Endothelial cell of umbilical vein (primary cell): Measurements from ENCODE around the gene PTGES2. TPM values are rescaled to one million over a fixed set of nuclear protein-coding genes. Genes with fewer than 3 reads are reported as not detected.

ENCODE experiments used
- BruUV-seq: library from RNA; stranded (reverse); fragments of 400-500 nt; replicated peaks from 2 replicates; lab custom pipeline; 2021; lab: Mats Ljungman, UMichigan
- CTCF ChIA-PET: fragments of 300-600, 350-600 bp; sonication (Branson Sonifier 250); formaldehyde crosslinking; loops from one replicate; lab custom pipeline; 2021; ENCODE audit warnings: antibody characterized with exemption, inconsistent platforms; lab: Charles Lee
- POLR2A ChIA-PET: fragments of 300-600, 350-600 bp; sonication (Branson Sonifier 250); formaldehyde crosslinking; loops from one replicate; lab custom pipeline; 2021; ENCODE audit warnings: antibody characterized with exemption, inconsistent platforms; lab: Charles Lee
- DNase-seq: peaks from one replicate; pipeline ENCODE4 v3.0.0-alpha.2; 2011; ENCODE audit warnings: low read depth, low spot score
- FAIRE-seq: peaks from 2 replicates; lab custom pipeline; 2011; peaks lifted over from hg19 to GRCh38; lab: Jason Lieb, UNC
- H2AFZ ChIP-seq: 2 replicates; pipeline ENCODE4 v1.6.0; 2012; ENCODE audit warnings: low read depth, low read length, control low read depth, inconsistent platforms
- H3K27ac ChIP-seq: 2 replicates; pipeline ENCODE4 v1.5.1; 2011; ENCODE audit warnings: low read depth, mild to moderate bottlenecking, control low read depth, low read length, moderate library complexity; ENCODE audit not compliant: insufficient read depth
- H3K27me3 ChIP-seq, 2 experiments: 2 replicates each; pipeline versions ENCODE4 v1.6.0 to v1.6.1; 2011; ENCODE audit warnings: low read length in 2 of 2, mixed read lengths in 1 of 2; ENCODE audit not compliant: control insufficient read depth in 2 of 2, insufficient read depth in 2 of 2
- H3K36me3 ChIP-seq, 2 experiments: 2 replicates in 1 of 2; 3 replicates in 1 of 2; pipeline ENCODE4 v1.5.1; 2011; ENCODE audit warnings: low read length in 2 of 2, mild to moderate bottlenecking in 1 of 2, moderate library complexity in 1 of 2; ENCODE audit not compliant: control insufficient read depth in 2 of 2, insufficient read depth in 2 of 2; ENCODE audit errors: extremely low read depth in 1 of 2
- H3K4me1 ChIP-seq: 3 replicates; pipeline ENCODE4 v1.5.1; 2011; ENCODE audit warnings: mild to moderate bottlenecking, low read length; ENCODE audit not compliant: control insufficient read depth, insufficient read depth; ENCODE audit errors: extremely low read depth
- H3K4me2 ChIP-seq: 2 replicates; pipeline ENCODE4 v1.6.1; 2011; ENCODE audit warnings: low read length, control low read depth, mixed read lengths; ENCODE audit not compliant: insufficient read depth
- H3K4me3 ChIP-seq, 3 experiments: fragments of 200-600 bp in 1 of 3; sonication (generic), shearing (Covaris generic) in 1 of 3; replicated peaks in 1 of 3; 2 replicates each; pipeline ENCODE4 v1.5.1; 2011 to 2016; ENCODE audit warnings: control low read depth in 3 of 3, low read length in 3 of 3, mild to moderate bottlenecking in 2 of 3, inconsistent platforms in 1 of 3, low read depth in 1 of 3, moderate library complexity in 1 of 3; ENCODE audit not compliant: insufficient read depth in 1 of 3
- H3K79me2 ChIP-seq: 2 replicates; pipeline ENCODE4 v1.6.0; 2012; ENCODE audit warnings: low read length, inconsistent platforms; ENCODE audit not compliant: control insufficient read depth, insufficient read depth
- H3K9ac ChIP-seq: replicated peaks from 2 replicates; pipeline ENCODE3; 2011; ENCODE audit warnings: low read length, control low read depth; ENCODE audit not compliant: insufficient read depth; ENCODE audit errors: extremely low read depth
- H3K9me1 ChIP-seq: replicated peaks from 3 replicates; pipeline ENCODE4 v1.6.0; 2011; ENCODE audit warnings: mild to moderate bottlenecking, low read length; ENCODE audit not compliant: control insufficient read depth, insufficient read depth; ENCODE audit errors: extremely low read depth
- H3K9me3 ChIP-seq: replicated peaks from 2 replicates; pipeline ENCODE4 v1.5.1; 2012; ENCODE audit warnings: low read length, inconsistent platforms; ENCODE audit not compliant: control insufficient read depth, insufficient read depth
- H4K20me1 ChIP-seq: replicated peaks from 2 replicates; pipeline ENCODE3; 2011; ENCODE audit warnings: mild to moderate bottlenecking, low read length; ENCODE audit not compliant: control insufficient read depth, insufficient read depth; ENCODE audit errors: extremely low read depth
- EZH2 ChIP-seq: IDR thresholded peaks from 2 replicates; pipeline ENCODE4 v1.6.1; 2012; ENCODE audit warnings: borderline replicate concordance, low read depth, mild to moderate bottlenecking, moderate library complexity, low read length, inconsistent platforms; ENCODE audit not compliant: severe bottlenecking
- FOS ChIP-seq: IDR thresholded peaks from 2 replicates; pipeline ENCODE4 v1.6.1; 2011; ENCODE audit warnings: mild to moderate bottlenecking, low read length, moderate library complexity, borderline replicate concordance; ENCODE audit not compliant: insufficient read depth
- GATA2 ChIP-seq: IDR thresholded peaks from 2 replicates; pipeline ENCODE4 v1.7.0; 2011; ENCODE audit warnings: low read depth, mild to moderate bottlenecking, moderate library complexity, mixed read lengths, low read length; ENCODE audit not compliant: insufficient read length, insufficient read depth
- JUN ChIP-seq: IDR thresholded peaks from 2 replicates; pipeline ENCODE4 v1.6.1; 2011; ENCODE audit warnings: borderline replicate concordance, low read depth; ENCODE audit not compliant: insufficient read length, insufficient read depth
- MYC ChIP-seq: IDR thresholded peaks from one replicate; pipeline ENCODE4 v1.6.1; 2011; ENCODE audit warnings: mild to moderate bottlenecking, low read depth, low read length
- POLR2A ChIP-seq: IDR thresholded peaks from 2 replicates; pipeline ENCODE4 v1.6.1; 2012; ENCODE audit warnings: low read depth, mild to moderate bottlenecking, control low read depth, low read length
- POLR2AphosphoS5 ChIP-seq: IDR thresholded peaks from 2 replicates; pipeline ENCODE4 v1.6.1; 2012; ENCODE audit warnings: low read depth, mild to moderate bottlenecking, control low read depth, low read length, moderate library complexity; ENCODE audit not compliant: insufficient read depth
- dilution Hi-C: fragments of 300-500 bp; cut with MboI; formaldehyde crosslinking; loops from one replicate; pipeline ENCODE4 v1.15.0; 2019; ENCODE audit warnings: low sequenced_read_pairs; ENCODE audit not compliant: extremely low pct_ligation_motif_present
- intact Hi-C: fragments of 100-400 bp; cut with micrococcal nuclease; formaldehyde crosslinking; loops from one replicate; pipeline ENCODE4 v1.10.0; 2022
- polyA plus RNA-seq, 4 experiments: library from polyadenylated mRNA; depleted of rRNA in 3 of 4; stranded (reverse) in 3 of 4; unstranded in 1 of 4; fragments of >200 nt; gene quantifications; 2 replicates each; pipeline versions ENCODE4 v1.2.1 to v1.2.3, GENCODE V29; 2011 to 2012; ENCODE audit warnings: missing spikeins in 1 of 4
- total RNA-seq: library from RNA; stranded (reverse); gene quantifications from 2 replicates; pipeline ENCODE4 v1.2.3, GENCODE V29; 2021
- TF ChIP-seq, protein P1 (sequence below): IDR thresholded peaks from 2 replicates; pipeline ENCODE4 v1.6.1; 2011; ENCODE audit not compliant: insufficient read depth, insufficient read length
- TF ChIP-seq, protein P2 (sequence below), 2 donors: IDR thresholded peaks; 1 replicate in 1 of 2; 2 replicates in 1 of 2; pipeline ENCODE4 v1.5.1; 2011; ENCODE audit warnings: low read length in 2 of 2, mild to moderate bottlenecking in 2 of 2, moderate library complexity in 2 of 2, control low read depth in 1 of 2, inconsistent platforms in 1 of 2, low read depth in 1 of 2; ENCODE audit not compliant: insufficient read depth in 1 of 2; ENCODE audit errors: extremely low read depth in 1 of 2

The PTGES2 gene
- total and polyA plus RNA-seq, 2 donors (not counting 3 experiments of a cell fraction or from before 2014, with no cell fraction given): 64.2 to 69.9 TPM

DNA sequence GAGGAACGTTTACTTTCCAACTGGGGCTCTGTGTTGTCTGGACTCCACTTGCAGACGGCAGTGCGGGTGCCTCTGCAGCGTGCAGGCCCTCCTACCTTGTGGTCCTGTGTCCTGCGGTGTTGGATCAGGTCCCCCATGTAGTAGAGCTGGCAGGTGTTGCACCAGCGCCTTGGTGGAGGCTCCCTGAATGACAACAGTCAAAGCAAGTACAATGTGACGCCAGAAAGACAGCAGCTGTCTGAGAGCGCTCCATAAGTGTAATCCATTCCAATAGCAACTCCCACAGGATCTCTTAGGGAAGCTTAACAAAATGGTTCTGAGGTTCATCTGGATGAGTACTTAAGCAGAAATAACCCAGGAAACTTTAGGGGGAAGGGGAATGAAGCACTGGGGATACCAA lies 42.4 kb upstream of the PTGES2 start:
- Histone ChIP-seq H3K9ac (no peak overlapping the region), H3K4me3 (no peak overlapping the region), H3K36me3 (peaks cover 8 to 45% of the 10 kb centered on the region in 2 experiments), H3K4me1 (no peaks in the 10 kb centered on the region), H3K9me3 (no peaks in the 10 kb centered on the region), H4K20me1 (no peaks in the 10 kb centered on the region), H2AFZ (no peak overlapping the region), H3K27me3 (no peaks in the 10 kb centered on the region), H3K27ac (no peak overlapping the region), H3K4me2 (no peak overlapping the region), H3K79me2 (no peaks in the 10 kb centered on the region), H3K9me1 (no peaks in the 10 kb centered on the region)
- FAIRE-seq (no peak), DNase-seq (no peak)
- dilution Hi-C loops (no loop called here), intact Hi-C loops (no loop called here)
- BruUV-seq: no TSS peak
- TF ChIP-seq GATA2 (no peak), MYC (no peak), FOS (no peak), POLR2A (no peak), EZH2 (no peak), JUN (no peak), POLR2AphosphoS5 (no peak)
- TF ChIP-seq, protein P1, sequence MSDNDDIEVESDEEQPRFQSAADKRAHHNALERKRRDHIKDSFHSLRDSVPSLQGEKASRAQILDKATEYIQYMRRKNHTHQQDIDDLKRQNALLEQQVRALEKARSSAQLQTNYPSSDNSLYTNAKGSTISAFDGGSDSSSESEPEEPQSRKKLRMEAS: no peak
- TF ChIP-seq, protein P2, sequence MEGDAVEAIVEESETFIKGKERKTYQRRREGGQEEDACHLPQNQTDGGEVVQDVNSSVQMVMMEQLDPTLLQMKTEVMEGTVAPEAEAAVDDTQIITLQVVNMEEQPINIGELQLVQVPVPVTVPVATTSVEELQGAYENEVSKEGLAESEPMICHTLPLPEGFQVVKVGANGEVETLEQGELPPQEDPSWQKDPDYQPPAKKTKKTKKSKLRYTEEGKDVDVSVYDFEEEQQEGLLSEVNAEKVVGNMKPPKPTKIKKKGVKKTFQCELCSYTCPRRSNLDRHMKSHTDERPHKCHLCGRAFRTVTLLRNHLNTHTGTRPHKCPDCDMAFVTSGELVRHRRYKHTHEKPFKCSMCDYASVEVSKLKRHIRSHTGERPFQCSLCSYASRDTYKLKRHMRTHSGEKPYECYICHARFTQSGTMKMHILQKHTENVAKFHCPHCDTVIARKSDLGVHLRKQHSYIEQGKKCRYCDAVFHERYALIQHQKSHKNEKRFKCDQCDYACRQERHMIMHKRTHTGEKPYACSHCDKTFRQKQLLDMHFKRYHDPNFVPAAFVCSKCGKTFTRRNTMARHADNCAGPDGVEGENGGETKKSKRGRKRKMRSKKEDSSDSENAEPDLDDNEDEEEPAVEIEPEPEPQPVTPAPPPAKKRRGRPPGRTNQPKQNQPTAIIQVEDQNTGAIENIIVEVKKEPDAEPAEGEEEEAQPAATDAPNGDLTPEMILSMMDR (IDR thresholded peaks at IDR 0.05; ENCODE audit: extremely low read depth in 1 of 2, insufficient read depth in 1 of 2, low read depth in 1 of 2, low read length in 2 of 2): no peak
- CTCF ChIA-PET: interaction anchor here (0.8 kb wide), 1 partner anchor 12 kb away, joined by 3 read pairs; no protein-coding TSS in a partner anchor
- POLR2A ChIA-PET: no interaction called here
